Left lobe of liver (tissue), 2 donors: ENCODE data around the gene ZNF608. TPM values are rescaled to one million over a fixed set of nuclear protein-coding genes. Genes with fewer than 3 reads are reported as not detected.

Experiments used
- ATAC-seq: fragments of 200-7000 bp; cut with Tn5 transposase; one replicate; pipeline ENCODE4 v1.9.1; 2020; ENCODE audit warnings: mild to moderate bottlenecking, moderate library complexity
- DNase-seq: peaks from one replicate; pipeline ENCODE4 v3.0.0-alpha.2; 2020; ENCODE audit warnings: low spot score
- total RNA-seq: library from RNA; stranded (reverse); gene quantifications from one replicate; pipeline ENCODE4 v1.2.1, GENCODE V29; 2021
- donor health status: DM: no; HTN: no; CAD: no; lungs with moderate emphysema.
- donor health status: DM: no; HTN: yes; CAD: no.

Gene ZNF608
- total RNA-seq, 1 donor from 2014 or later = 5.0 TPM

- DNase-seq = no peak
- no peak for ATAC-seq
Observed at GRCh38 chr5:124755565-124755964, 9.1 kb upstream of the ZNF608 start.

- no peak for ATAC-seq
- DNase-seq = no peak
Observed at GRCh38 chr5:124755041-124755440, 8.6 kb upstream of the ZNF608 start.

DNA sequence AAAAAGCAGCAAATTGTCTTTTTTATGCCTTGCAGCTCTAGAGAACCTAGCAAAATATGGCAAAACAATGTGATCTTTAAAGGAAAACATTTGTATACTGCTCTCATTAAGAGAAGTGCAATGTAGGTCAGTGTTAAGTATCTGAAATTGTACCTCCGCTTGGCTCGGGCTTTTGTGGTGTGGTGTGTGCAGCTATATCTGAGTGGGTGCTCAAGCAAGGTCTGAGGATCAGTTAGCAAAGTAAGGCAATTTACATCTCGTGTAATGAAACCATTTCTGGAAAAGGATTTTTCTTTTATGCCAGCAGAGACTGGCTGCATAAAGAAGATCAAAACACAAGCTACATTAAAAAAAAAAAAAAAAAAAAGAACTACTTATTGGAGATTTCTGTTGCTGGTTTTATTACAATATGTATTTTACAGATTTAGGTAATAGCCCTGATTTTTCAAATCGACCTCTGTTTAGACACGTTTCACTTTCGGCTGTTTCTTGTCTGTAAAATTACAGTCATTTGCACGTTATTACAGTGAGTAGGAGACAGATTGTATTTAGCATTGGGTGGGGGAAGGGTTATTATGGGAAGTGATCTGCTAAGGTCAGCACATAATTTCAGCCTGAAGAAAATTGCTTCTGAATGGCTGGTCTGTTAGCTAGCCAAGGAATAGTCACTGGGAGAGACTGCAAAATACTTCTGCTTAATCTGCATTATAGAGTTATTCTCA is 7.9 kb upstream of the ZNF608 start:
- DNase-seq (no peak), ATAC-seq (peak; percentile 39)

DNA sequence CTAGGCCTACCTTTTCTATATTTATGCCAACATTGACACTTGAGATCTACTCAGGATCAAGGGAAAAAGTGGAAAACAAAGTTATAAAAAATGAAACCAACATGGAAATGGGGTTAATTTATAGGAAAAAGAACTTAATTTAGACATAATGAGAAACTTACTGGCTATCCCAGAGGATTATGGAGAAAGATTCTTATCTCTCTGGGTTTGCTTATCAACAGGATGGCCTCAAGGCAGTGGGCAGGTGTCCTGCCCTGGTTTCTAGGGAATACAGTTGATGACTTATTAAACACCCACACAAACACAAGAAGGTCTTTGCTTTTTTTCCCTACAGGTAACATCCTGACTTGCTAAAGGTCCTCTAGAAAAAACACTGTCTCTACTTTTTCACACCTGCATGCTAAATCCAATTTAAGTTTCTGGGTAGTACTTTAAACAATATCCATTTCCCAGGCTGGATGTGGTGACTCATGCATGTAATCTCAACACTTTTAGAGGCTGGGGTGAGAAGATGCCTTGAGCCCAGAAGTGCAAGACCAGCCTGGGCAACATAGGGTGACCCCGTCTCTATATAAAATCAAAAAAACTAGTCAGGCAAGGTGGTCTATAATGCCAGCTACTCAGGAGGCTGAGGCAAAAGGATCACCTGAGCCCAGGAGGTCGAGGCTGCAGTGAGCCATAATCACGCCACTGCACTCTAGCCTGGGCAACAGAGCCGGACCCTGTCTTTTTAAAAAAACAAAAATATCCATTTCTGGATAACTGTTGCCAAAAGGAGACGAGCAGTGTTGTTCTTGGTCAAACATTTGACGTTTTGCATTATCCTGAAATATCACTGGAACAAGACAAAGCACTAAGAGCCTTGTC is 6.6 kb upstream of the ZNF608 start:
- ATAC-seq (no peak), DNase-seq (no peak)

DNA sequence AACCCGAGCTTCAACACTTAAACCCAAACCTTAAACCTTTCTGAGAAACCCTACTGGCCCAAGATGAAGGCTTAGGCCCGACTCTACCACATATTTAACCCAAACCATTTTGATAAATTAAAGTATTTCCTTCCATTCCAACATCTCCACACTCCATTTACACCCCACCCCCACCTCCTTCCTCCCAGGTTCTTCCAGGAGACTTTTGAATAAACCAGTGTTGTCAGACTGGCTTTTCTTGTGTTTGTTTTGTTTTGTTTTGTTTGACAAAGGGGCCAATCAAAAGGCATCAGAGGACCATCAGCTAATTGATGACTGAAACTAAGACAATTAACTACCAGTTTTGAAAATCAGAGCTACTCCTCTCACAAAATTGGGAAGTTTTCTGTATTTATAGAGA is 4.6 kb upstream of the ZNF608 start:
- DNase-seq (no peak), ATAC-seq (no peak)

GRCh38 chr5:124748687-124749594 is 2.5 kb upstream of the ZNF608 start:
- DNase-seq = peak; percentile 86
- ATAC-seq = peak; percentile 78

DNA sequence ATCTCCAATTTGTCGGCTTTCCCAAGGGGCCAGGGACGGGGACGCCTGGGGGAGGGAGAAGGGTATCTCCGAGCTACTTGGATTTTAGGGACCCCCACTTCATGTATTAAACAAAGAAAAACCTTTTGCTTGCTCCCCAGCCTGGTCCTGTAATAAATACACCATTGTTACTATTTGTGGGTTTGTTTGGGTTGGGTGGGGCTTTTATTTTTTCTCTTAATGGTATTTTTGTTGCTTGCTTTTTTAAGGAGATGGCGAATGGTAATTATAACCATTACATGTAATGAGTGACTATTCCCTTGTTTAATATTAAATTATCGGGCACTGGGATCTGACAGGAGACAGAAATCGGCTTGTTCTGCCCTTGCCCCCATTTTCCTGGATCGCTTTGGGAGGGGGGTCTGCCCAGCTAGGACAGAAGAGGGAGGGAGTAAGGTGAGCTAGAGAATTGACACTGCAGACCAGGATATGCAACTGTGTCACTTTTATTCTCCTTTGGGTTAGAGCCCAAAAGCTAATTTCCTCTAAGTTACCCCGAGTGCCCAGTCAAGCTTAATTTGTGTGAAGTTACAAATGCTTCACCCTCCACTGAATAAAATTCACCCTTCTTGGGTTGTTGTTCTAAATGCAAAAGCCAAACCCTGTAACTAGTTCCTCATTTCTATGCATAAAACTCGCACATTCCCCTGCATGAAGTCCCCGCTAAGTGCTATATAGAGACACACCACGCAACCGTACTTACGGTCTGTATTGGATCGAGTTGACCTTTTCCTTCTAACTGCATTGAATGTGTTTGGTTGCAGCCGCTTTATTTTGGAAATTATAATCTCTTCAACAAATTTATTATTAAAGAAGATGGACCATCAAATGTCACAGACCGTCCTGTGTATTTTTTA is 1.6 kb upstream of the ZNF608 start:
- ATAC-seq = peak; percentile 17
- DNase-seq = no peak

GRCh38 chr5:124746916-124747790 is 714 bp upstream of the ZNF608 start:
- DNase-seq (peak; percentile 82), ATAC-seq (peak; percentile 66)

GRCh38 chr5:124745007-124745927 is 1.2 kb downstream of the ZNF608 start:
- ATAC-seq (no peak), DNase-seq (no peak)

GRCh38 chr5:124744170-124744971 is 2.1 kb downstream of the ZNF608 start:
- DNase-seq (peak; percentile 87), ATAC-seq (peak; percentile 63)

DNA sequence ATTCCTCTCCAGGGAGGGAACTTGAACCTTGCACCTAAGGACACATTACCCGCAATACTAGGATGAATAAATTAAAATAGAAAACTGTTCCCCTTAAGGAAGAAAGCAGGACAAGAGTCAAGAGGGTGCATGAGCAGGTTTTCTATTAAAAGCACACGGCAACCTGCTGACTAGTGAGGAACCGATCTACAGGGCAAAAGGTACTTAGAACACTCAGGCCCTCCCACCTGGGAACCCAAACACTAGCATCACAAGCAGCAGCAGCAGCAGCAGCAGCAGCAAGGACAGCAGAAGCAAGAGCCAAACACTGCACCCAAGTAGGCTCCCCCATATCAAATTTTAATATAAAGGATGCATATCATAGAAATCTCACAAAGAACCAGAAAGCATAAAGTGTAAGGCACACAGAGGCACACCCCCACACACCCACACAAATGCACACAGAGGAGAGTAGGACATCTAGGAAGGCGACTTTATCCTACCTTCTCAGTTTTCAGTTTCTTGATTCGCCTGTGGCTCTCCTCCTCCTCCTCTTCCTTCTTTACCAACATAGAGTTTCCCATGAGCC is 2.8 kb downstream of the ZNF608 start:
- no peak for DNase-seq
- ATAC-seq = peak; percentile 4

DNA sequence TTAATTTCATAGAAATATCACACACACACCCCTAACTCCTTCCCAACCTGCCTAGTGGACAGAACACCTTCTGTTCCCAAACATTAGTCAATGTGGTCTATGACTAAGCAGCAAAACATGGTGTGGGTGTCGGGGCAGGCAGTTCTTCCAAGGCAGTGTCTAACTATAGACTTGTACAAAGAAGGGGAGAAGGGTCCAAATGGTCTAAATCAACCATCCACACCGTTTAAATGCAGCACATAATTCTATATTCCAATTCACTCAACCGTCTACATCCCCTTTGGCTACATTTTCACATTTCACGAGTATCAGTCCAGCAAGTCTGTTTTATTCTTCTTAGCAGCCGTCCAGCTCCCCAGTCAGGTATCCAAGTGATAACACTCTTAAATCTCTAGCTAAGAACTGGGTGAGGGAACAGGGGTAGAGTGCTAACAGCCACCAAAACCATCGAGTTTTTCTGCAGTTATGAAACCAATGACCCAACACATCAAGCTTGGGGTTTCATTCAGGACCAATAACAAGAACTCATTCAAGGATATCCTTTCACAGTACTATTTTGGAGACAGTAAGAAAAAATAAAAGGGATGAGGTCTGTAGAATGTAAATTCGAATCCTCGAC is 3.3 kb downstream of the ZNF608 start:
- no peak for ATAC-seq
- DNase-seq = no peak

- DNase-seq = no peak
- no peak for ATAC-seq
Observed at GRCh38 chr5:124742521-124742920, 3.9 kb downstream of the ZNF608 start.

- DNase-seq (no peak), ATAC-seq (no peak)
Observed at GRCh38 chr5:124741711-124742496, 4.5 kb downstream of the ZNF608 start.

GRCh38 chr5:124740991-124741583 is 5.4 kb downstream of the ZNF608 start:
- DNase-seq (no peak), ATAC-seq (no peak)
